CD4-positive, alpha-beta memory T cell (primary cell): Measurements from ENCODE around the gene CCDC85B. TPM values are rescaled to one million over a fixed set of nuclear protein-coding genes. Genes with fewer than 3 reads are reported as not detected.

Experiments
- CTCF ChIA-PET: fragments of 350-600 bp; sonication (Branson Sonifier 250); formaldehyde crosslinking; loops from one replicate; lab custom pipeline; 2021; ENCODE audit warnings: inconsistent platforms; ENCODE audit not compliant: partially characterized antibody; lab: Charles Lee
- POLR2A ChIA-PET: fragments of 350-600 bp; sonication (Branson Sonifier 250); formaldehyde crosslinking; loops from one replicate; lab custom pipeline; 2021; ENCODE audit not compliant: partially characterized antibody; lab: Charles Lee
- DNase-seq, 5 donors: peaks; one replicate each; pipeline versions ENCODE4 v3.0.0 to v3.0.0-alpha.2; 2020 to 2022; ENCODE audit warnings: mixed read lengths in 1 of 5
- H3K27ac ChIP-seq: one replicate; pipeline ENCODE4 v1.7.0; 2013; ENCODE audit warnings: low read depth, low read length
- H3K27me3 ChIP-seq: 2 replicates; pipeline ENCODE4 v1.7.0; 2013; ENCODE audit warnings: mild to moderate bottlenecking, low read length, moderate library complexity; ENCODE audit not compliant: insufficient read depth
- H3K36me3 ChIP-seq: 2 replicates; pipeline ENCODE4 v1.7.0; 2013; ENCODE audit warnings: mild to moderate bottlenecking, low read length, moderate library complexity; ENCODE audit not compliant: insufficient read depth
- H3K4me1 ChIP-seq: 2 replicates; pipeline ENCODE4 v1.7.0; 2013; ENCODE audit warnings: mild to moderate bottlenecking, low read length, moderate library complexity; ENCODE audit not compliant: insufficient read depth
- H3K4me3 ChIP-seq, 2 donors: one replicate each; pipeline ENCODE4 v1.7.0; 2013; ENCODE audit warnings: low read length in 2 of 2, mild to moderate bottlenecking in 1 of 2
- H3K9me3 ChIP-seq, 2 donors: one replicate each; pipeline ENCODE4 v1.7.0; 2013; ENCODE audit warnings: low read length in 2 of 2, control low read depth in 1 of 2; ENCODE audit not compliant: control insufficient read depth in 1 of 2
- H3K27ac Mint-ChIP-seq, 7 donors: one replicate each; pipeline ENCODE4 v1.8.0; 2020 to 2021; ENCODE audit warnings: mixed read lengths in 7 of 7, mild to moderate bottlenecking in 6 of 7, inconsistent platforms in 3 of 7, moderate library complexity in 3 of 7
- H3K27me3 Mint-ChIP-seq, 2 donors: one replicate each; pipeline ENCODE4 v1.8.0; 2020 to 2021; ENCODE audit warnings: mixed read lengths in 2 of 2
- H3K36me3 Mint-ChIP-seq, 2 donors: one replicate each; pipeline ENCODE4 v1.8.0; 2020 to 2021; ENCODE audit warnings: mixed read lengths in 2 of 2, inconsistent platforms in 1 of 2, mild to moderate bottlenecking in 1 of 2
- H3K4me1 Mint-ChIP-seq, 4 donors: one replicate each; pipeline ENCODE4 v1.8.0; 2020 to 2021; ENCODE audit warnings: mixed read lengths in 4 of 4, mild to moderate bottlenecking in 1 of 4
- H3K4me3 Mint-ChIP-seq, 8 donors: one replicate each; pipeline ENCODE4 v1.8.0; 2020 to 2021; ENCODE audit warnings: mixed read lengths in 8 of 8, mild to moderate bottlenecking in 7 of 8, moderate library complexity in 6 of 8, inconsistent platforms in 3 of 8
- H3K9me3 Mint-ChIP-seq, 8 donors: one replicate each; pipeline ENCODE4 v1.8.0; 2020 to 2021; ENCODE audit warnings: mixed read lengths in 8 of 8, mild to moderate bottlenecking in 5 of 8, inconsistent platforms in 3 of 8, moderate library complexity in 1 of 8
- intact Hi-C: fragments of 100-400 bp; cut with micrococcal nuclease; formaldehyde crosslinking; loops from one replicate; pipeline ENCODE4 v1.15.1; 2023
- polyA plus RNA-seq, 2 donors: library from polyadenylated mRNA; unstranded; fragments of 300-500 nt; fragmentation: Illumina TruSeq; gene quantifications; one replicate each; pipeline ENCODE4 v1.2.3, GENCODE V29; 2021
- total RNA-seq, 2 experiments: library from RNA; stranded (reverse); gene quantifications; one replicate each; pipeline ENCODE4 v1.2.3, GENCODE V29; 2021

CCDC85B gene
- total and polyA plus RNA-seq, 4 experiments from 2014 or later: 22.9 to 68.3 (median 42.5) TPM

DNA sequence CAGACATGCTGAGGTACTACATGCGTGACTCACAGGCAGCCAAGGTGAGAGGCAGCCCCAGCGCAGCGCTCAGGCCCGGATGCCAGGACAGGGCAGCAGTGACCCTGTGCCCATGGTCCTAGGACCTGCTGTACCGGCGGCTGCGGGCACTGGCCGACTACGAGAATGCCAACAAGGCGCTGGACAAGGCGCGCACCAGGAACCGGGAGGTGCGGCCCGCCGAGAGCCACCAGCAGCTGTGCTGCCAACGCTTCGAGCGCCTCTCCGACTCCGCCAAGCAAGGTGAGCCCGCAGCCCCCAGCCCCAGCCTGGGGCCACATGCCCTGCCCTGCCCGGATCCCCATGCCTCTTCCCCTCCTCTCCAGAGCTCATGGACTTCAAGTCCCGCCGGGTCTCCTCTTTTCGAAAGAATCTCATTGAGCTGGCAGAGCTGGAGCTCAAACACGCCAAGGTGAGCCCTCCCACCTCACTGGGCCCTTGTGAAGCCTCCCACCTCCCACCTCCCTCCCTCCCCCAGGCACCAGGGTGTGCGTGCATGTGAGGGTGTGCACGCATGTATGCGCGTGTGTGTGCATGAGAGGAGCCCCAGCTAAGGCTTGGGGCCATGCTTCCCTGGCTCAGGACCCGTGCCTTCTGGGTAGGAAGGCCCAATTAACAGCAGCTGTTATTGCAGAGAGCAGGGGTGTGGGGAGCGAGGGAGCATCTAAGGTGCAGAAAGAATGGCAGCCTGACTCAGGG is 37.8 kb upstream of the CCDC85B start:
- Histone ChIP-seq H3K27me3 (no peaks in the 10 kb centered on the region), H3K9me3 (peaks cover 0 to 5% of the 10 kb centered on the region in 2 donors), H3K4me3 (no peak overlapping the region), H3K4me1 (peaks cover 30% of the 10 kb centered on the region), H3K36me3 (peaks cover 50% of the 10 kb centered on the region), H3K27ac (no peak overlapping the region)
- ChIA-PET POLR2A (interaction anchor here (0.7 to 6.4 kb wide), 10 partner anchors 8 to 150 kb away, joined by 3 to 32 read pairs (median 6); partner anchors contain the start of genes BANF1, CCDC85B, FIBP and MUS81), CTCF (interaction anchor here (1.0 to 2.1 kb wide), 6 partner anchors 7 to 141 kb away, joined by 3 to 7 read pairs (median 6); partner anchors contain the start of genes FIBP, KAT5 and MUS81)
- H3K27ac Mint-ChIP-seq: peak overlapping the region in 1 of 7 donors; percentile 79
- DNase-seq: no peak
- H3K4me3 Mint-ChIP-seq: no peak overlapping the region
- intact Hi-C loops: loop anchor here (10.0 kb wide), 1 partner anchor 718 kb away; the partner anchor contains the start of gene SYVN1
- H3K9me3 Mint-ChIP-seq: peaks cover 0 to 6% (median 0%) of the 10 kb centered on the region in 8 donors
- H3K27me3 Mint-ChIP-seq: no peaks in the 10 kb centered on the region
- peaks cover 22 to 45% (median 34%) of the 10 kb centered on the region in 4 donors for H3K4me1 Mint-ChIP-seq
- H3K36me3 Mint-ChIP-seq: peaks cover 51% of the 10 kb centered on the region in 2 donors

DNA sequence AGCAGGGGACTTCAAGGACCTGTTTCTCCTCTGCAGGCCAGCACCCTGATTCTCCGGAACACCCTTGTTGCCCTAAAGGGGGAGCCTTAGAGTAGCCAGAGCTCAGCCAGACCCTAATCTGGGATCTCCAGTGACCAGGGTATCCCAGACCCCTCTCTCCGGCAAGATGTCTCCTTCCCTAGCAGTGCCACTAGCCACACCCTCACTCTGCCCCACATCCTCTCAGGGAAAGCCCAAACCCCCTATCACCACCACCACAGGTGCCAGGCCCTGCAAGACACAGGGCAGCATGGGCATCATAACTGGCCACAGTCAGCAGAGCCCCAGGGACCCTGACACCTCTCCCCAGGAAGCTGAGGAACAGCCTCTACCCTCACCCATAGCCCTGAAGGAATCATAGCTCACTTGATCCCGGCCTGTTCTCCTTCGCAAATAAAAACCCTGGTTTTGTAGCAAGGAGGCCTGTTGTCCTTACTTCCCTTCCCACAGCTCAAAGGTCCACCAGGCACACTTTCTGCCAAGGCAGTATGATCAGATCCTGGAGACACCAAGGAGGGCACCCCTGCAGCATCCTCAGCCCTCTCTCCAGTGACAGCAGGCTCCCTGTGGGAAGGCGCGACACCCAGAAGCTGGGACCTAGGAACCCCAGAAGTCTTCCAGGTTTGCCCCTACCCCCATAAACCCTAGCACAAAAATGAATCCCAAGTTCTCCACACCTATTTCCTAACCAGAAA is 37.1 kb upstream of the CCDC85B start:
- intact Hi-C loops: loop anchor here (10.0 kb wide), 1 partner anchor 719 kb away; the partner anchor contains the start of gene SYVN1
- no peak overlapping the region for H3K27ac ChIP-seq
- CTCF ChIA-PET: interaction anchor here (1.2 kb wide), 1 partner anchor 33 kb away, joined by 7 read pairs; no protein-coding TSS in a partner anchor

DNA sequence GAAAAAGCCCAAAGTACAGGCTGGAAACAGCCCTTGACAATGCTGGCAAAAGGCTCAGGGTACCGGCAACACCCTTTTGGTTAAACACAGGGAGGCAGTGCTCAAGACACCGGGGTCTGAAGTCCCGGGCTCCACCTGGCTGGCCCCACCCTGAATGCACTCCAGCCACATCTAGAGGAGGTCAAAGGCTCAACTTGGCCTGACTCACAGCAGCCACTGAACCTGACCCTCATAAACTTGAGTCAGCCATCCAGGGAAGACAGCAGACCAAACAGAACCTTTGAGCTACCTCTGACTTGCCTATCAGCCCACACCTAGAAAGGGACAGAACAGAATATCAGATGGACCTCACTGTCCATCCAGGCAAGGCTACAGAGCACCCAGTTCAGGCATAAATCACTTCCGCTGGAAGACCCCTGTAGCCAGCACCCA is 36.3 kb upstream of the CCDC85B start:
- no peaks in the 10 kb centered on the region for H3K27me3 Mint-ChIP-seq
- H3K36me3 ChIP-seq: peaks cover 50% of the 10 kb centered on the region
- no peaks in the 10 kb centered on the region for H3K27me3 ChIP-seq
- no peak for DNase-seq
- H3K4me1 Mint-ChIP-seq: peaks cover 29 to 56% (median 43%) of the 10 kb centered on the region in 4 donors
- ChIA-PET CTCF (interaction anchor here (11.0 kb wide), 1 partner anchor 33 kb away, joined by 281 read pairs; the partner anchor contains the start of genes CCDC85B and FIBP), POLR2A (interaction anchor here (1.0 to 6.4 kb wide), 2 partner anchors 21 to 34 kb away, joined by 3 to 30 read pairs; partner anchors contain the start of genes FIBP and SNX32)
- peaks cover 0 to 6% (median 0%) of the 10 kb centered on the region in 8 donors for H3K9me3 Mint-ChIP-seq
- intact Hi-C loops: loop anchor here (10.0 kb wide), 1 partner anchor 719 kb away; the partner anchor contains the start of gene SYVN1
- peak overlapping the region in 4 of 7 donors; percentile 41 to 79 (median 62) for H3K27ac Mint-ChIP-seq
- peaks cover 51 to 59% of the 10 kb centered on the region in 2 donors for H3K36me3 Mint-ChIP-seq
- H3K4me3 ChIP-seq: no peak overlapping the region
- H3K4me3 Mint-ChIP-seq: peak overlapping the region in 5 of 8 donors; percentile 35 to 77 (median 65)
- H3K9me3 ChIP-seq: peaks cover 0 to 5% of the 10 kb centered on the region in 2 donors
- H3K27ac ChIP-seq: peak overlapping the region; percentile 16
- peaks cover 38% of the 10 kb centered on the region for H3K4me1 ChIP-seq

More for the DNA sequence above, 37.1 kb upstream of the CCDC85B start:
- Mint-ChIP-seq H3K27ac (peak overlapping the region in 4 of 7 donors; percentile 41 to 79 (median 67)), H3K4me1 (peaks cover 24 to 48% (median 38%) of the 10 kb centered on the region in 4 donors), H3K27me3 (no peaks in the 10 kb centered on the region), H3K9me3 (peaks cover 0 to 6% (median 0%) of the 10 kb centered on the region in 8 donors), H3K4me3 (no peak overlapping the region), H3K36me3 (peaks cover 51 to 56% of the 10 kb centered on the region in 2 donors)
- H3K27me3 ChIP-seq: no peaks in the 10 kb centered on the region
- peaks cover 31% of the 10 kb centered on the region for H3K4me1 ChIP-seq
- H3K36me3 ChIP-seq: peaks cover 50% of the 10 kb centered on the region
- peaks cover 0 to 5% of the 10 kb centered on the region in 2 donors for H3K9me3 ChIP-seq
- H3K4me3 ChIP-seq: no peak overlapping the region
- DNase-seq: no peak
- POLR2A ChIA-PET: interaction anchor here (1.0 to 6.4 kb wide), 7 partner anchors 16 to 133 kb away, joined by 3 to 30 read pairs (median 6); partner anchors contain the start of genes CCDC85B, FIBP, RNASEH2C and SNX32

- Mint-ChIP-seq H3K36me3 (peaks cover 51 to 63% of the 10 kb centered on the region in 2 donors), H3K9me3 (peaks cover 0 to 6% (median 0%) of the 10 kb centered on the region in 8 donors), H3K4me3 (peak overlapping the region in 7 of 8 donors; percentile 63 to 96 (median 86)), H3K27ac (peak overlapping the region in 4 of 7 donors; percentile 69 to 93 (median 70)), H3K27me3 (no peaks in the 10 kb centered on the region), H3K4me1 (peaks cover 32 to 66% (median 48%) of the 10 kb centered on the region in 4 donors)
- peaks cover 45% of the 10 kb centered on the region for H3K4me1 ChIP-seq
- peaks cover 0 to 5% of the 10 kb centered on the region in 2 donors for H3K9me3 ChIP-seq
- H3K36me3 ChIP-seq: peaks cover 50% of the 10 kb centered on the region
- CTCF ChIA-PET: interaction anchor here (11.0 kb wide), 1 partner anchor 32 kb away, joined by 281 read pairs; the partner anchor contains the start of genes CCDC85B and FIBP
- peak overlapping the region in 1 of 2 donors; percentile 90 for H3K4me3 ChIP-seq
- DNase-seq: no peak
- POLR2A ChIA-PET: interaction anchor here (1.1 to 6.4 kb wide), 3 partner anchors 9 to 36 kb away, joined by 4 to 30 read pairs (median 4); partner anchors contain the start of gene SNX32
- H3K27ac ChIP-seq: peak overlapping the region; percentile 60
- intact Hi-C loops: loop anchor here (5.0 to 10.0 kb wide), 2 partner anchors 193 to 720 kb away; partner anchors contain the start of genes RELA and SYVN1
- H3K27me3 ChIP-seq: no peaks in the 10 kb centered on the region
These were observed 35.3 kb upstream of the CCDC85B start for GRCh38 chr11:65854852-65855837.

- Histone ChIP-seq H3K4me1 (peaks cover 47% of the 10 kb centered on the region), H3K27ac (peak overlapping the region; percentile 60), H3K4me3 (peak overlapping the region; percentile 25 to 90), H3K36me3 (peaks cover 50% of the 10 kb centered on the region), H3K27me3 (no peaks in the 10 kb centered on the region), H3K9me3 (peaks cover 0 to 5% of the 10 kb centered on the region in 2 donors)
- no peak for DNase-seq
- Mint-ChIP-seq H3K4me3 (peak overlapping the region; percentile 83 to 96 (median 91)), H3K36me3 (peaks cover 51 to 67% of the 10 kb centered on the region in 2 donors), H3K9me3 (peaks cover 0 to 6% (median 0%) of the 10 kb centered on the region in 8 donors), H3K4me1 (peaks cover 32 to 73% (median 50%) of the 10 kb centered on the region in 4 donors), H3K27me3 (no peaks in the 10 kb centered on the region), H3K27ac (peak overlapping the region; percentile 81 to 97 (median 92))
- intact Hi-C loops: loop anchor here (5.0 to 10.0 kb wide), 2 partner anchors 194 to 721 kb away; partner anchors contain the start of genes RELA and SYVN1
- ChIA-PET POLR2A (interaction anchor here (1.0 to 6.4 kb wide), 7 partner anchors 9 to 241 kb away, joined by 3 to 222 read pairs (median 30); partner anchors contain the start of genes EFEMP2, MAP3K11, PCNX3 and SNX32), CTCF (interaction anchor here (11.0 kb wide), 1 partner anchor 31 kb away, joined by 281 read pairs; the partner anchor contains the start of genes CCDC85B and FIBP)
These were observed 34.5 kb upstream of the CCDC85B start for GRCh38 chr11:65855927-65856363.
